Natural killer cell (primary cell): Measurements from ENCODE around the gene GPR141. TPM values are rescaled to one million over a fixed set of nuclear protein-coding genes. Genes with fewer than 3 reads are reported as not detected.

Experiments used
- ATAC-seq, 3 donors: fragments of 150-1000 bp in 2 of 3; fragments of 200-7000 bp in 1 of 3; cut with Tn5 transposase; 1 replicate in 1 of 3; 2 replicates in 2 of 3; pipeline ENCODE4 v1.10.0; 2021; ENCODE audit warnings: mild to moderate bottlenecking in 2 of 3, moderate library complexity in 2 of 3
- DNase-seq, 2 donors: peaks; one replicate each; pipeline versions ENCODE4 v3.0.0 to v3.0.0-alpha.2; 2013 to 2021; ENCODE audit warnings: mixed read lengths in 1 of 2
- H3K27ac ChIP-seq: one replicate; pipeline ENCODE4 v1.5.1; 2013; ENCODE audit warnings: mild to moderate bottlenecking, low read length
- H3K27me3 ChIP-seq: one replicate; pipeline ENCODE4 v1.6.1; 2013; ENCODE audit warnings: low read length; ENCODE audit not compliant: control insufficient read depth, insufficient read depth
- H3K36me3 ChIP-seq: one replicate; pipeline ENCODE4 v1.6.1; 2013; ENCODE audit warnings: low read length; ENCODE audit not compliant: control insufficient read depth, insufficient read depth
- H3K4me1 ChIP-seq: one replicate; pipeline ENCODE4 v1.6.1; 2013; ENCODE audit warnings: low read length; ENCODE audit not compliant: control insufficient read depth, insufficient read depth
- H3K4me3 ChIP-seq: one replicate; pipeline ENCODE4 v1.5.1; 2013; ENCODE audit warnings: low read length
- H3K9me3 ChIP-seq: one replicate; pipeline ENCODE4 v1.6.1; 2013; ENCODE audit warnings: low read length; ENCODE audit not compliant: control insufficient read depth, insufficient read depth
- H3K27ac Mint-ChIP-seq, 2 donors: one replicate each; pipeline ENCODE4 v1.8.0; 2022; ENCODE audit warnings: mild to moderate bottlenecking in 2 of 2, mixed read lengths in 2 of 2, moderate library complexity in 1 of 2
- H3K27me3 Mint-ChIP-seq, 2 donors: one replicate each; pipeline ENCODE4 v1.8.0; 2022; ENCODE audit warnings: low read depth in 2 of 2, mixed read lengths in 2 of 2
- H3K36me3 Mint-ChIP-seq: one replicate; pipeline ENCODE4 v1.8.0; 2022; ENCODE audit warnings: mixed read lengths
- H3K4me1 Mint-ChIP-seq, 2 donors: one replicate each; pipeline ENCODE4 v1.8.0; 2022; ENCODE audit warnings: mixed read lengths in 2 of 2
- H3K4me3 Mint-ChIP-seq: one replicate; pipeline ENCODE4 v1.8.0; 2022; ENCODE audit warnings: mild to moderate bottlenecking, moderate library complexity, mixed read lengths
- H3K9me3 Mint-ChIP-seq, 2 donors: one replicate each; pipeline ENCODE4 v1.8.0; 2022; ENCODE audit warnings: mixed read lengths in 2 of 2
- WGBS: methylation state at CpG from one replicate; pipeline ENCODE4 v1.1.7; 2013; ENCODE audit warnings: missing lambda C conversion rate; ENCODE audit not compliant: insufficient coverage; 5-methylcytosine and 5-hydroxymethylcytosine counted together
- intact Hi-C: fragments of 100-400 bp; cut with micrococcal nuclease; formaldehyde crosslinking; loops from one replicate; pipeline ENCODE4 v1.14.2; 2022
- total RNA-seq, 4 donors: library from RNA; stranded (reverse); fragments of 120-200 nt in 1 of 4; gene quantifications; one replicate each; pipeline versions ENCODE4 v1.2.3 to v1.2.4, GENCODE V29; 2013 to 2022
- TF ChIP-seq, protein P1 (sequence below): fragments of 200-600 bp; IDR thresholded peaks from one replicate; pipeline ENCODE4 v1.8.0; 2022; ENCODE audit warnings: antibody characterized with exemption

The GPR141 gene
- total RNA-seq, 3 donors from 2014 or later (not counting 1 experiment from before 2014, with no cell fraction given) = 30.2 to 68.1 (median 55.2) TPM

DNA sequence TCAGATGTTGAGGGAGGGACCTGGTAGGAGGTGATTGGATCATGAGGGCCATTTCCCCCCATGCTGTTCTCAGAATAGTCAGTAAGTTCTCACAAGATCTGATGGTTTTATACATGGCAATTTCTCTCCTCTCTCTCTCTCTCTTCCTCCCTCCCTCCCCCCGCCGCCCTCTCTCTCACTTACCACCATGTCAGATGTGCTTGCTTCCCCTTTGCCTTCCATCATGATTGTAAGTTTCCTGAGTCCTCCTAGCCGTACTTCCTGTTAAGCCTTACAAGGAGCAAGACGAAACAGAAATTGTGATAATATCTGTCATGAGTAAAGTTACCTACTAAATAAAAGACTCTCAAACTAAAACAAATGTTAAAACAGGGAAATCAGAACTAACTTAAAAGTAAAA, 19.9 kb upstream of the GPR141 start:
- peaks cover 78 to 80% of the 10 kb centered on the region in 2 donors for H3K4me1 Mint-ChIP-seq
- 32% methylated on average over 3 of the region's 4 CpGs for WGBS
- TF ChIP-seq, protein P1, sequence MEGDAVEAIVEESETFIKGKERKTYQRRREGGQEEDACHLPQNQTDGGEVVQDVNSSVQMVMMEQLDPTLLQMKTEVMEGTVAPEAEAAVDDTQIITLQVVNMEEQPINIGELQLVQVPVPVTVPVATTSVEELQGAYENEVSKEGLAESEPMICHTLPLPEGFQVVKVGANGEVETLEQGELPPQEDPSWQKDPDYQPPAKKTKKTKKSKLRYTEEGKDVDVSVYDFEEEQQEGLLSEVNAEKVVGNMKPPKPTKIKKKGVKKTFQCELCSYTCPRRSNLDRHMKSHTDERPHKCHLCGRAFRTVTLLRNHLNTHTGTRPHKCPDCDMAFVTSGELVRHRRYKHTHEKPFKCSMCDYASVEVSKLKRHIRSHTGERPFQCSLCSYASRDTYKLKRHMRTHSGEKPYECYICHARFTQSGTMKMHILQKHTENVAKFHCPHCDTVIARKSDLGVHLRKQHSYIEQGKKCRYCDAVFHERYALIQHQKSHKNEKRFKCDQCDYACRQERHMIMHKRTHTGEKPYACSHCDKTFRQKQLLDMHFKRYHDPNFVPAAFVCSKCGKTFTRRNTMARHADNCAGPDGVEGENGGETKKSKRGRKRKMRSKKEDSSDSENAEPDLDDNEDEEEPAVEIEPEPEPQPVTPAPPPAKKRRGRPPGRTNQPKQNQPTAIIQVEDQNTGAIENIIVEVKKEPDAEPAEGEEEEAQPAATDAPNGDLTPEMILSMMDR = no peak
- Histone ChIP-seq H3K4me1 (peaks cover 17% of the 10 kb centered on the region), H3K4me3 (no peak overlapping the region), H3K27me3 (no peaks in the 10 kb centered on the region), H3K9me3 (no peaks in the 10 kb centered on the region), H3K36me3 (no peaks in the 10 kb centered on the region), H3K27ac (no peak overlapping the region)
- peak in 2 of 3 donors; percentile 26 to 59 for ATAC-seq
- no peaks in the 10 kb centered on the region for H3K9me3 Mint-ChIP-seq
- H3K36me3 Mint-ChIP-seq = no peaks in the 10 kb centered on the region
- peak overlapping the region; percentile 63 for H3K4me3 Mint-ChIP-seq
- no peak for DNase-seq
- H3K27ac Mint-ChIP-seq = peak overlapping the region; percentile 92 to 97
- intact Hi-C loops = no loop called here
- H3K27me3 Mint-ChIP-seq = no peaks in the 10 kb centered on the region

DNA sequence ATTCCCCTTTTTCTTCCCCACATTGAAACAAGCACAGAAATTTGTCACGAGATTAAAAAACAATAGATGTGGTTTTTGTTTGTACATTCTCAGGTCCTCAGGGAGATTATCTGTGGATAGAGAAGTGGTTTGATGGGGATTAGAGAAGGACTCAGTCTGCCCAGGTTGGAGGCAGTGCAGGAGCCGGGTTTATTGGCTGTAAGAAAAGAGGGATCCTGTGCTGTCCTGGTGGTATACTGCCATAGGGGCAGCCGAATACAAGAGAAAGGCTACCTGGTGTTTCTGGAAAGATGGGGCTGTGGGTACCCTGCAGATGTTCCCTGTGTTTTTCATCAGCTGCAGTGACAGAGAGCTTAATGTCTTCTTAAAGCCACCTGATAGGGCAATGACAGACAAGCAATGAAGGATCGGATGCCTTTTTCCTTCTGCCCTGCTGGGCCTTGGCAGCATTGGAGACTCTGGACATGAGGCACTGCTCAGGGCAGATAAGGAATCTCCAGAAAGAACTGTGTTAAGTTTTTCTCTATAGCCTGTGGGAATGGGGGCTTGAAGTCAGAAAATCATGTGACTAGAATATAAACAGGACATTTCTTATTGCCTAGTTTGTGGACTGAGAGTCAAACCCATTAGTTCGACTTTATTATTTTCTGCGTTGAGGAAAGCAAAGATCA, 18.1 kb upstream of the GPR141 start:
- H3K27ac Mint-ChIP-seq = peak overlapping the region; percentile 56 to 92

DNA sequence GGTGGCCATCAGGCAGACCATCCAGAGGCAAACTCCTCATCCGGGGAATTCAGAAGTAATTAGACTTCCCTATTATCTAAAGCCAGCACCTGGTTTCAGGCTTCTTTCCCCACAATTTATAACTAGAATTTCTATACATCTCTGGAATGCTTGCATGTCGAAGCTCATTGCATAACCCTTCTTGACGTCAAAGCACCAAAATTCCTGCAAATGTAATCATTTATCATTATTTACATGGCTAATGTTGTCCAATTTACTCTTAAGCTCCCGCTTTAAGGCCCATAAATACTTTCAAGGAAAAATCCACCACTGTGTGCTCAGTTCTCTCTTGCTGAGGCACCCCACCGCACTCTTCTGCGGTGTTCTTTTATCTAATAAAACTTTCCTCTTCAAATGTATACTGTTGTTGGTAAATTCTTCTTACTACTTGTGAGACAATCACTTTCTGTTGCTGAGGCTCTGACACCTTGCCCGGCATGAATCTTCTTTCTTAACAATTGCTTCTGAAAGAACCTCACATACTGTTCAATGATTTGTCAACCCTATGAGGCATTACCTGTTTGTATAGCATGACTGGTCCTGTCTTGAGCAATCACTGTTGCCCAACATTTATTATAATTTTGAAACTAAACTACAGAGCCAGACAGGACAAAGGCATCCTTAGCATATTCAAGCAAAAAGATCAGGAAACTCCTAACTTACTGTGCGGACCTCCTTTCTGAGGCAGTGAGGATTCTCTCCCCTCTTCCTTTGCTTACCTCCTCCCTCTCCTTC, 17.4 kb upstream of the GPR141 start:
- DNase-seq (no peak), ATAC-seq (peak; percentile 51 to 63 (median 57))
- H3K9me3 ChIP-seq = no peaks in the 10 kb centered on the region
- no peak overlapping the region for H3K4me3 ChIP-seq
- intact Hi-C loops = no loop called here
- peaks cover 19% of the 10 kb centered on the region for H3K4me1 ChIP-seq
- Mint-ChIP-seq H3K27ac (peak overlapping the region; percentile 56 to 92), H3K27me3 (no peaks in the 10 kb centered on the region), H3K9me3 (no peaks in the 10 kb centered on the region), H3K4me3 (no peak overlapping the region), H3K36me3 (no peaks in the 10 kb centered on the region), H3K4me1 (peaks cover 71 to 72% of the 10 kb centered on the region in 2 donors)
- H3K27ac ChIP-seq = no peak overlapping the region
- H3K36me3 ChIP-seq = no peaks in the 10 kb centered on the region
- TF ChIP-seq, protein P1 = no peak
- H3K27me3 ChIP-seq = no peaks in the 10 kb centered on the region
- 81% methylated on average over 8 of the region's 8 CpGs for WGBS

More for the DNA sequence above, 18.1 kb upstream of the GPR141 start:
- Histone ChIP-seq H3K36me3 (no peaks in the 10 kb centered on the region), H3K4me1 (peaks cover 20% of the 10 kb centered on the region), H3K4me3 (no peak overlapping the region), H3K27me3 (no peaks in the 10 kb centered on the region), H3K9me3 (no peaks in the 10 kb centered on the region), H3K27ac (no peak overlapping the region)
- Mint-ChIP-seq H3K36me3 (no peaks in the 10 kb centered on the region), H3K4me1 (peaks cover 76% of the 10 kb centered on the region in 2 donors), H3K9me3 (no peaks in the 10 kb centered on the region), H3K4me3 (no peak overlapping the region), H3K27me3 (no peaks in the 10 kb centered on the region)
- 81% methylated on average over 6 of the region's 6 CpGs for WGBS
- DNase-seq = no peak
- TF ChIP-seq, protein P1 = no peak
- intact Hi-C loops = no loop called here
- no peak for ATAC-seq
